HG03571 (cell line): ENCODE results near the gene PIK3C2G.
"Not testable (repeated sequence)": the region's sequence is repeated elsewhere in the genome, so short reads cannot be mapped to it uniquely, and the experiment has no call there.

Experiments used
- ATAC-seq: cut with Tn5 transposase; IDR thresholded peaks from one replicate; pipeline ENCODE4 v1.9.1; 2021; ENCODE audit not compliant: unreplicated experiment

The PIK3C2G gene

GRCh38 chr12:18468246-18469075 is 207.1 kb downstream of the PIK3C2G start:
- no peak for ATAC-seq

- ATAC-seq = no peak
These were observed 208.9 kb downstream of the PIK3C2G start for GRCh38 chr12:18470251-18470650.

DNA sequence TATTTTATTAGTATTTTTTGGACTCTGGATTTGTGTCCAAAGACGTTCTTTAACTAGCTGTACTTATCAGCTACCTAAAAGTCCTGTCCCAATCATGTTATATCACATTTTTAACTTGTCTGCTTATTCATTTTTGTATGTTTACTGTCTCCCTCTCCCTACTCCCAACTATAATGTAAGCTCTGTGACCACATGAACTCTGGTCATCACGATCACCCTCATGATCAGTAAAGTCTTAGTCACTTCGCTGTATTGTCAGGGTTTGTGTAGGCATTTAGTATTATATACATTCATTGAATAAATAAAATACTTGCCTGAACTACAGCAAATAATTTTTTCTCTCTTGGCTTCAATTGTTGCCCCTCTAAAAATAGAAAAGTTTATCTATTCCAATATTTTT is 211.0 kb downstream of the PIK3C2G start:
- no peak for ATAC-seq

GRCh38 chr12:18472806-18473205 is 211.5 kb downstream of the PIK3C2G start:
- ATAC-seq = no peak

GRCh38 chr12:18476861-18477260 is 215.5 kb downstream of the PIK3C2G start:
- no peak for ATAC-seq

GRCh38 chr12:18479256-18479655 is 217.9 kb downstream of the PIK3C2G start:
- no peak for ATAC-seq

DNA sequence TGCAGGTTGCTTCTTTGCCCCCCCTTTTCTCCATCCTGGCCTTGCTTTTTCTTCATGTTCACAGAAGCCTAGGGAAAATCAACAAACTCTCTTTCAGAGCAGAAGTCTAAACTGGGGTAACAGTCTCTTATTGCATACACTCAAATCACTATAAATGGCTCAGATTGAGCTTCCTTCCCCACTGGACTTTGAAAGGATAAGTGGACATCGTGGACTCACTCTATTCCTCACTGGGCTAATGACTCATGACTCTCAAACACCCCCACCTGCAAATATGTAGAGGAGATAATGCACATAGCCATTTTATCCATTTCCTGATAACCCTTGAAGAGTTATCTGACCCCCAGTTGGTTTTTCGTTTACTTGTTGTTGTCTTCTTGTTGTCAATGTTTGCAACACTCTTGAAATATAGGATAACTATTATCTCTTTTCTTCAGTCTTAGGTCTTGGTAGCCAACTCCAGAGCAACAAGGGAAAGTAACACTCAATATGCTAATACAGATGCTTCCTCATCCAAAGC is 221.3 kb downstream of the PIK3C2G start:
- ATAC-seq = no peak

- ATAC-seq = no peak
These were observed 222.5 kb downstream of the PIK3C2G start for GRCh38 chr12:18483698-18484325.

GRCh38 chr12:18486036-18486435 is 224.7 kb downstream of the PIK3C2G start:
- no peak for ATAC-seq

- ATAC-seq = no peak
These were observed 226.2 kb downstream of the PIK3C2G start for GRCh38 chr12:18487509-18487908.

DNA sequence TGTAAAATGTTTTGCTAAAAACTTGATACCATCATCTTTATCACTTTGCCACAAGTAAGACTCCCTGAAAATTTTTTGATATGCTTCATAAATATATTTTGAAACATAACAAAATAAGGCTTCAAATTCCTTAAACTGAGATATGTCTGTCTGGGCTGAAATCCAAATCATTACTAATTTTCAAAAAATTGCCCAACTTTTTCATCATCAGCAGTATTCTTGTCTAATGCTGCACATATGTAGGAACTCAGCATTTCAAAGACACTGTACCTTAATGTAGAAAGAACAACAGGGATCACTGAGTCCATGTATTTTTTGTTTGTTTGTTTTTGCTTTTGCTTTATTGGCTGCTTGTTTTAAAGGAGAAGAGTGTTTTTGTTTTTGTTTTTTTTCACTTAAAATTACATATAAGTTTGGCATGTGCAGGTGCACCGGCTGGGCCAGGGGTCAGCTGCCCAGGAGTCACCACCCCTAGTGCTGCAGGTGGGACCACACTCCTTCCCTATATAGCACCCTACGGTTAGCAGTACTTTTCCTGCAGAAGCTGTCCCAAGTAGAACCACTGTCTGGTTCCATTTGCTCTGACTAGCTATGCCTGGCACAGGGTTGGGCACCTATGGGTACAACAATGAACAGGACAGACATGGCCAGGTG is 231.2 kb downstream of the PIK3C2G start:
- no peak for ATAC-seq

GRCh38 chr12:18496156-18496555 is 234.8 kb downstream of the PIK3C2G start:
- no peak for ATAC-seq

GRCh38 chr12:18500160-18500574 is 238.8 kb downstream of the PIK3C2G start:
- not testable (repeated sequence) for ATAC-seq

GRCh38 chr12:18500736-18501135 is 239.4 kb downstream of the PIK3C2G start:
- not testable (repeated sequence) for ATAC-seq

- ATAC-seq = no peak
These were observed 241.2 kb downstream of the PIK3C2G start for GRCh38 chr12:18502422-18502968.

GRCh38 chr12:18521461-18521860 is 260.1 kb downstream of the PIK3C2G start:
- ATAC-seq = no peak

DNA sequence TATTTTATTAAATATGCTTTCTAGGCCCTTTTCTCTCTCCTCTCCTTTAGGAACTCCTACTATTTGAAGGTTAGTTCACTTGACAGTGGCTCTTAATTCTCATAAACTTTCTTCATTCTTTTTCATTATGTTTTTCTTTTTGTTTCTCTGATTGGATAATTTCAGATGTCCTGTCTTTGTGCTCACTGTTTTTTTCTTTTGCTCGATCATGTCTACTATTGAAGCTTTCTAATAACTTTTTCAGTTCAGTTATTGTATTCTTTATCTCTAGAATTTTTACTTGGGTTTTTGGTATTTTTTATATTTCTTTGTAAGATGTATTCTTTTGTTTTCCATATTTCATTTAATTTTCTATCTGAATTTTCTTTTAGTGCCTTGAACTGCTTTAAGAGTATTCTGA is 261.5 kb downstream of the PIK3C2G start:
- no peak for ATAC-seq

- not testable (repeated sequence) for ATAC-seq
These were observed 281.2 kb downstream of the PIK3C2G start for GRCh38 chr12:18542497-18542896.

DNA sequence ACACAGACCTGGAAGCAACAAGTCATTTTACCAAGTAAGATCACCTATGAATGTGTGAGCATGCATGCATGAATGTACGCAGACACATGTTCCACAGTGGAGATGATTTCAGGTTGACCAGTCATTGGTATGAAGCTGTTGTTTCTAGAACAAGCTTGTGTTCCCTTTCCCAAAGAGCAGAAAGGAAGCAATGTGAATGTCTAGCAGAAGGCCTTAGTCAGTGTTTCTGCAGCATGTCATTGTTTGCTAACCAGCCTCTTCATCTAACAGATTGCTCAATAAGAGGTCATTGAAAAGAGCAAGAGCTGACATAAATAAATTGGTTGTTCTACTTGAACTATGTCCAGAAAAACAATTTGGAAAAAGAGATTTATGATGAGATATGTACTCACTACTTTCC is 285.1 kb downstream of the PIK3C2G start:
- ATAC-seq = no peak

DNA sequence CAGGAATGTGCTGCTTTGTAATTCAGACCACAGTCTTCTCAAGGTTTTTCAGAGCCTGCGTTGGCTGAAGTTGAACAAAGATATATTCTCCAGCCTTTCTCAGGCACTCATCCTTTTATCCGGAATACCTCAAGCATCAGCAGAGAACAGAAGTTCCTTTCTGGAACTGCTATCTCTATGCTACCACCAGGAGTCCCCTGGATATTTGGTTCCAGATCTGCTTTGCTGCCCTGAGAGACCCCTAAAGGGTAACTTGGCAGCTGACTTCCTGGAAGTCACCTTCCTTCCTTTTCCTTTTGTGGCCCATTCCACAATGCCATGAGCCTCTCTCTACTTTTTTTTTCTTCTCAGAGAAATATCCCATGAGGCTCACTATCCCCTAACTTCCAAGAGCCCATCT is 288.3 kb downstream of the PIK3C2G start:
- ATAC-seq = no peak

DNA sequence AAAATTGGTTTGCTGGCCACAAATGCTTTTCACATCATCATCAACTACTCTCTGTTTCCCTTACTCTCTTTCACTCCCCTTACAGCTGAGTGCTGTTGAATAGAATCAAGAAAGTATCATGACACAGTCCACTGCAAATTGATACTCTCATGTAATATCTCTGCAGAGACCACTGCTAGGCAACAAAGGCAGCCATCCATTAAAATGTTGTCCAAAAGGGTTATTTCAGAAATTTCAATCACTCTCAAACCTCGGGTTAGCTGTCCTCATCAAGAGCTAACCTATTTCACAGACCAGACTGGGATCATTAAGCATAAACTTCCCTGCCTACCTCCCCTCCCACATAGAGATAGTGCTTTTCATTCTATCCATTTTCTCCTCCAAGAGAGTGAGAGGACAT is 289.8 kb downstream of the PIK3C2G start:
- no peak for ATAC-seq
